Gastrocnemius medialis (tissue), 4 donors: ENCODE data around the gene UBE2D3. TPM values are rescaled to one million over a fixed set of nuclear protein-coding genes. Genes with fewer than 3 reads are reported as not detected.
A peak's percentile ranks its signal among the peaks of the same experiment; 100 is the strongest.
"Not testable (repeated sequence)": the region's sequence is repeated elsewhere in the genome, so short reads cannot be mapped to it uniquely, and the experiment has no call there.

ENCODE experiments used
- ATAC-seq, 2 donors: fragments of 150-250 bp; one replicate each; pipeline ENCODE4 v1.9.1; 2016
- DNase-seq, 2 donors: peaks; one replicate each; pipeline ENCODE4 v3.0.0-alpha.2; 2019
- H3K27ac ChIP-seq, 4 donors: fragments of 200-600 bp; sonication (generic); 1 replicate in 1 of 4; 2 replicates in 3 of 4; pipeline ENCODE4 v1.5.1; 2016 to 2018; ENCODE audit warnings: mild to moderate bottlenecking in 2 of 4, moderate library complexity in 1 of 4
- H3K27me3 ChIP-seq, 3 donors: fragments of 200-600 bp; sonication (generic) in 2 of 3; 1 replicate in 1 of 3; 2 replicates in 2 of 3; pipeline versions ENCODE4 v1.5.1 to v1.6.0; 2016 to 2019; ENCODE audit warnings: mild to moderate bottlenecking in 1 of 3, moderate library complexity in 1 of 3
- H3K36me3 ChIP-seq, 2 donors: fragments of 200-600 bp; sonication (generic) in 1 of 2; one replicate each; pipeline ENCODE4 v1.5.1; 2017 to 2018
- H3K4me1 ChIP-seq, 2 donors: fragments of 200-600 bp; sonication (generic) in 1 of 2; one replicate each; pipeline ENCODE4 v1.5.1; 2016 to 2017; ENCODE audit warnings: mild to moderate bottlenecking in 2 of 2
- H3K4me3 ChIP-seq, 4 donors: fragments of 200-600 bp; sonication (generic) in 3 of 4; 1 replicate in 1 of 4; 2 replicates in 3 of 4; pipeline ENCODE4 v1.5.1; 2016 to 2019; ENCODE audit warnings: mild to moderate bottlenecking in 2 of 4
- H3K9me3 ChIP-seq, 3 donors: fragments of 200-600 bp; sonication (generic) in 2 of 3; 1 replicate in 1 of 3; 2 replicates in 2 of 3; pipeline ENCODE4 v1.5.1; 2016 to 2019
- CTCF ChIP-seq, 5 experiments: fragments of 450-650 bp in 3 of 5; fragments of 200-600 bp in 2 of 5; sonication (generic) in 2 of 5; IDR thresholded peaks in 4 of 5; conservative IDR thresholded peaks in 1 of 5; 1 replicate in 4 of 5; 2 replicates in 1 of 5; pipeline ENCODE4 v1.5.1; 2016 to 2019; ENCODE audit warnings: antibody characterized with exemption in 5 of 5, mild to moderate bottlenecking in 3 of 5, moderate library complexity in 3 of 5
- POLR2A ChIP-seq, 2 donors: fragments of 450-650 bp; IDR thresholded peaks; one replicate each; pipeline ENCODE4 v1.6.1; 2017; ENCODE audit warnings: antibody characterized with exemption in 2 of 2, mild to moderate bottlenecking in 2 of 2, moderate library complexity in 2 of 2
- in situ Hi-C, 4 donors: fragments of 200-750 bp; cut with MboI; loops; one replicate each; pipeline versions ENCODE4 v1.15.0 to v1.8.0; 2017; ENCODE audit warnings: low sequenced_read_pairs in 4 of 4
- intact Hi-C: fragments of 100-400 bp; cut with DNase I; formaldehyde crosslinking; loops from one replicate; pipeline ENCODE4 v1.15.1; 2023; ENCODE audit warnings: low total_unique reads
- total RNA-seq, 4 donors: library from RNA; depleted of rRNA; stranded (reverse); fragments of >200 nt; gene quantifications; one replicate each; pipeline versions ENCODE4 v1.1.0 to v1.2.3, GENCODE V29; 2016

UBE2D3 gene
- total RNA-seq, 4 donors from 2014 or later, result 350 to 562 (median 392) TPM

DNA sequence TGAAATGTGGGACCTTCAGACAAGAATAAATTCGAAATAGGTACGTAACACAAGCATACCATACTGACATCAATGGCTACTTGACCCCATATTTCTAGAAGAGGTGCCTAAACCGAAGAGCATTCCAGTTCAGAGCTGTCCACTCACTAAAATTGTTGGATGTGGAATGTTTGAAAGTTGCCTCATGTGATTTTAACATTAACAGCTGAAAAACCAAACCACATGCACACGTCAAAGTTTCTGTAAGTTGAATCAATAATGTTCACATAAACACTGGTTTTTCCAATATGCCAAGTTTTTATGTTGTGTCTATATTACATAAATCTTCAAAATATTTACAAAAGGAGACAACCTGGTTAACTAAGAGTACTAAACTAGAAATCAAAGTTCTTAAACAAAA lies 3.5 kb downstream of the UBE2D3 start:
- TF ChIP-seq CTCF (IDR thresholded peaks at IDR 0.05 in 4 of 5, conservative IDR thresholded peaks at IDR 0.05 in 1 of 5) (no peak), POLR2A (IDR thresholded peaks at IDR 0.05) (no peak)
- no peaks in the 10 kb centered on the region for H3K9me3 ChIP-seq
- no peaks in the 10 kb centered on the region for H3K27me3 ChIP-seq
- ATAC-seq (no peak), DNase-seq (no peak)
- intact Hi-C loops (loop anchor here (10.0 kb wide), 1 partner anchor 1479 kb away; the partner anchor contains the start of gene PPP3CA), in situ Hi-C loops (no loop called here)
- peaks cover 55 to 64% of the 10 kb centered on the region in 2 donors for H3K4me1 ChIP-seq
- peaks cover 0 to 4% of the 10 kb centered on the region in 2 donors for H3K36me3 ChIP-seq
- peak overlapping the region; percentile 94 to 100 (median 100) for H3K27ac ChIP-seq
- peak overlapping the region; percentile 68 to 100 (median 94) for H3K4me3 ChIP-seq

GRCh38 chr4:102823464-102823863 lies 3.9 kb downstream of the UBE2D3 start:
- peaks cover 0 to 4% of the 10 kb centered on the region in 2 donors for H3K36me3 ChIP-seq

GRCh38 chr4:102819588-102820365 lies 7.6 kb downstream of the UBE2D3 start:
- peak overlapping the region; percentile 65 to 72 (median 68) for H3K27ac ChIP-seq
- H3K4me1 ChIP-seq, result peaks cover 91 to 95% of the 10 kb centered on the region in 2 donors
- ATAC-seq (peak in 1 of 2 donors; percentile 14), DNase-seq (no peak)
- in situ Hi-C loops (no loop called here), intact Hi-C loops (loop anchor here (10.0 kb wide), 1 partner anchor 1475 kb away; the partner anchor contains the start of gene PPP3CA)
- H3K36me3 ChIP-seq, result no peaks in the 10 kb centered on the region
- no peaks in the 10 kb centered on the region for H3K9me3 ChIP-seq
- H3K27me3 ChIP-seq, result no peaks in the 10 kb centered on the region
- TF ChIP-seq POLR2A (IDR thresholded peaks at IDR 0.05) (no peak), CTCF (IDR thresholded peaks at IDR 0.05 in 4 of 5, conservative IDR thresholded peaks at IDR 0.05 in 1 of 5) (no peak)
- peak overlapping the region in 3 of 4 donors; percentile 7 to 21 (median 16) for H3K4me3 ChIP-seq

More at GRCh38 chr4:102823464-102823863, 3.9 kb downstream of the UBE2D3 start:
- Histone ChIP-seq H3K4me3 (peak overlapping the region; percentile 68 to 100 (median 94)), H3K27ac (peak overlapping the region; percentile 94 to 100 (median 100)), H3K9me3 (no peaks in the 10 kb centered on the region), H3K27me3 (no peaks in the 10 kb centered on the region), H3K4me1 (peaks cover 55 to 64% of the 10 kb centered on the region in 2 donors)
- TF ChIP-seq CTCF (IDR thresholded peaks at IDR 0.05 in 4 of 5, conservative IDR thresholded peaks at IDR 0.05 in 1 of 5), result no peak
- TF ChIP-seq POLR2A (IDR thresholded peaks at IDR 0.05), result no peak
- in situ Hi-C loops (no loop called here), intact Hi-C loops (loop anchor here (10.0 kb wide), 1 partner anchor 1479 kb away; the partner anchor contains the start of gene PPP3CA)
- no peak for DNase-seq
- no peak for ATAC-seq

- DNase-seq, H3K36me3 ChIP-seq, H3K9me3 ChIP-seq, H3K27me3 ChIP-seq, intact Hi-C loops, in situ Hi-C loops: not testable (repeated sequence)
- peak in 1 of 2 donors; percentile 13 for ATAC-seq
- peaks cover 95 to 97% of the 10 kb centered on the region in 2 donors for H3K4me1 ChIP-seq
- H3K27ac ChIP-seq, result peak overlapping the region; percentile 65 to 72 (median 68)
- H3K4me3 ChIP-seq, result peak overlapping the region; percentile 1 to 27 (median 10)
These were observed 8.3 kb downstream of the UBE2D3 start for GRCh38 chr4:102819100-102819499.

GRCh38 chr4:102817613-102818268 lies 9.6 kb downstream of the UBE2D3 start:
- in situ Hi-C loops (no loop called here), intact Hi-C loops (no loop called here)
- Histone ChIP-seq H3K4me1 (peaks cover 95 to 99% of the 10 kb centered on the region in 2 donors), H3K27me3 (no peaks in the 10 kb centered on the region), H3K4me3 (peak overlapping the region in 3 of 4 donors; percentile 0 to 27 (median 20)), H3K36me3 (no peaks in the 10 kb centered on the region), H3K9me3 (no peaks in the 10 kb centered on the region), H3K27ac (peak overlapping the region; percentile 65 to 72 (median 68))
- ATAC-seq (peak; percentile 18 to 28), DNase-seq (no peak)
- TF ChIP-seq POLR2A (IDR thresholded peaks at IDR 0.05), result no peak
- TF ChIP-seq CTCF (IDR thresholded peaks at IDR 0.05 in 4 of 5, conservative IDR thresholded peaks at IDR 0.05 in 1 of 5), result no peak
